Posterior vena cava (tissue), 2 donors: ENCODE results near the gene GGTA1. TPM values are rescaled to one million over a fixed set of nuclear protein-coding genes. Genes with fewer than 3 reads are reported as not detected.

Experiments
- DNase-seq: peaks from one replicate; pipeline ENCODE4 v3.0.0-alpha.2; 2020; ENCODE audit warnings: low spot score
- intact Hi-C, 2 donors: fragments of 100-400 bp; cut with DNase I; formaldehyde crosslinking; loops; one replicate each; pipeline versions ENCODE4 v1.14.1 to v1.14.2; 2022 to 2023
- total RNA-seq, 2 donors: library from RNA; stranded (reverse); fragmentation: NEBNext Ultra II Directional; extraction: Animal tissue kit (Norgen Biotek cat#: 25700); gene quantifications; one replicate each; pipeline ENCODE4 v1.2.1, GENCODE V29; 2021
- donor health status: DM: yes; HTN: yes; CAD: no.
- donor health status: DM: yes; HTN: yes; CAD: no.

The GGTA1 gene
- total RNA-seq, 2 donors from 2014 or later = 3.8 to 11.0 TPM

- intact Hi-C loops = no loop called here
- DNase-seq = peak; percentile 62
Measured at GRCh38 chr9:121505903-121506735, 6.5 kb upstream of the GGTA1 start.

GRCh38 chr9:121503444-121503843 lies 3.8 kb upstream of the GGTA1 start:
- intact Hi-C loops = no loop called here
- DNase-seq = no peak

GRCh38 chr9:121500165-121500478 lies 478 bp upstream of the GGTA1 start:
- no peak for DNase-seq
- intact Hi-C loops = no loop called here

GRCh38 chr9:121499177-121499426 lies 542 bp downstream of the GGTA1 start:
- intact Hi-C loops = loop anchor here in 1 of 2 donors (5.0 kb wide), 1 partner anchor 37 kb away; no protein-coding TSS in a partner anchor
- no peak for DNase-seq

GRCh38 chr9:121498487-121499176 lies 1.0 kb downstream of the GGTA1 start:
- intact Hi-C loops = loop anchor here in 1 of 2 donors (5.0 kb wide), 1 partner anchor 36 kb away; no protein-coding TSS in a partner anchor
- no peak for DNase-seq

- intact Hi-C loops = loop anchor here in 1 of 2 donors (5.0 kb wide), 1 partner anchor 36 kb away; no protein-coding TSS in a partner anchor
- no peak for DNase-seq
Measured at GRCh38 chr9:121498150-121498486, 1.5 kb downstream of the GGTA1 start.

GRCh38 chr9:121495976-121496375 lies 3.7 kb downstream of the GGTA1 start:
- no peak for DNase-seq
- intact Hi-C loops = loop anchor here in 1 of 2 donors (5.0 kb wide), 1 partner anchor 34 kb away; no protein-coding TSS in a partner anchor

- intact Hi-C loops = no loop called here
- DNase-seq = no peak
Measured at GRCh38 chr9:121494192-121494591, 5.5 kb downstream of the GGTA1 start.

- intact Hi-C loops = no loop called here
- DNase-seq = no peak
Measured at GRCh38 chr9:121491111-121491510, 8.5 kb downstream of the GGTA1 start.

- intact Hi-C loops = no loop called here
- DNase-seq = no peak
Measured at GRCh38 chr9:121489344-121489743, 10.3 kb downstream of the GGTA1 start.

GRCh38 chr9:121486043-121486442 lies 13.6 kb downstream of the GGTA1 start:
- no peak for DNase-seq
- intact Hi-C loops = no loop called here

GRCh38 chr9:121485623-121486022 lies 14.0 kb downstream of the GGTA1 start:
- intact Hi-C loops = no loop called here
- no peak for DNase-seq

GRCh38 chr9:121484651-121485446 lies 14.8 kb downstream of the GGTA1 start:
- intact Hi-C loops = no loop called here
- DNase-seq = no peak

GRCh38 chr9:121483473-121484031 lies 16.1 kb downstream of the GGTA1 start:
- no peak for DNase-seq
- intact Hi-C loops = loop anchor here in 1 of 2 donors (2.0 kb wide), 1 partner anchor 55 kb away; no protein-coding TSS in a partner anchor

GRCh38 chr9:121483049-121483448 lies 16.6 kb downstream of the GGTA1 start:
- intact Hi-C loops = loop anchor here in 1 of 2 donors (2.0 kb wide), 1 partner anchor 56 kb away; no protein-coding TSS in a partner anchor
- peak; percentile 61 for DNase-seq

- intact Hi-C loops = no loop called here
- DNase-seq = no peak
Measured at GRCh38 chr9:121478816-121479676, 20.6 kb downstream of the GGTA1 start.

- intact Hi-C loops = no loop called here
- DNase-seq = no peak
Measured at GRCh38 chr9:121476156-121476555, 23.5 kb downstream of the GGTA1 start.

- intact Hi-C loops = no loop called here
- no peak for DNase-seq
Measured at GRCh38 chr9:121474231-121474947, 25.3 kb downstream of the GGTA1 start.
